ENCODE results near the gene TNNC2. TPM values are rescaled to one million over a fixed set of nuclear protein-coding genes. Genes with fewer than 3 reads are reported as not detected.
"Not testable (repeated sequence)": the region's sequence is repeated elsewhere in the genome, so short reads cannot be mapped to it uniquely, and the experiment has no call there.

TNNC2 gene
- total RNA-seq, result 0.54 to 0.79 TPM in 2 of 3 replicates, not detected in the other

DNA sequence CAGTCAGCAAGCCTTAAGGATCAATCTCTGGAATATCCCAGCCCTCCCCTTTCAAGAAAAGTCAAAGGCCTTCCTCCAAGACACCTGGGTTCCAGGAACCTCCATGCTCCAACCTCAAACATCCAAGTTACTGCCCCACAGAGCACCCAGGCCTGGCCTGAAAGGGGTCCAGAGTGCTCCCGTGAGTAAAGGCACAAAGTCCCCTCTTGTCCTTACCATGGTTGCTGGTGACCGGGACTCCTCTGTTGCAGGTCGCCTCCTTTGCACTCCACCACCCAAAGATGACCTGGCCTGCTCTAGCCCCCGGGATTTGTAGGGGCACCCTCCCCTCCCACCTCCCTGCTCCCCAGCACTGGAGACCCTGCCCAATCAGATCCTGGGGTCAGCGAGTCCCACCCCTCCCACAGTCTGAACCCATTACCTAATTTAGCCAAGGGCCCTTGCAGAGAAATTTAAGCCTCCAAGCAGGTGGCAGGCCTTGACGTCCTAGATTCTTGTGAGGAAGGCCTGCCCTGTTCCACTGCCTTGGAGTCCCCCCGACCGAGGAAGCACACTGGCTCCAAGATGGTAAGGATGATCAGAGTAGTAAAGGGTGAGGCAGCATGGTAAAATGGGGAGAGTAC, at the start of gene TNNC2:
Gene TNNC2, minus strand, starts transcription at position 283 of the 623 bp plus-strand sequence. Its CDS starts 64 bp downstream, at position 219.
- no peak for DNase-seq (ENCODE audit: low spot score in 2 of 2, unreplicated experiment in 2 of 2)
- Mint-ChIP-seq H3K9me3 (no peaks in the 10 kb centered on the region), H3K27ac (no peak within 1 kb of the TSS), H3K27me3 (ENCODE audit: low read depth) (peaks cover 24% of the 10 kb centered on the region), H3K36me3 (no peaks in the 10 kb centered on the region), H3K4me1 (peaks cover 15% of the 10 kb centered on the region), H3K4me3 (no peak within 1 kb of the TSS)
- TF ChIP-seq, protein P1, sequence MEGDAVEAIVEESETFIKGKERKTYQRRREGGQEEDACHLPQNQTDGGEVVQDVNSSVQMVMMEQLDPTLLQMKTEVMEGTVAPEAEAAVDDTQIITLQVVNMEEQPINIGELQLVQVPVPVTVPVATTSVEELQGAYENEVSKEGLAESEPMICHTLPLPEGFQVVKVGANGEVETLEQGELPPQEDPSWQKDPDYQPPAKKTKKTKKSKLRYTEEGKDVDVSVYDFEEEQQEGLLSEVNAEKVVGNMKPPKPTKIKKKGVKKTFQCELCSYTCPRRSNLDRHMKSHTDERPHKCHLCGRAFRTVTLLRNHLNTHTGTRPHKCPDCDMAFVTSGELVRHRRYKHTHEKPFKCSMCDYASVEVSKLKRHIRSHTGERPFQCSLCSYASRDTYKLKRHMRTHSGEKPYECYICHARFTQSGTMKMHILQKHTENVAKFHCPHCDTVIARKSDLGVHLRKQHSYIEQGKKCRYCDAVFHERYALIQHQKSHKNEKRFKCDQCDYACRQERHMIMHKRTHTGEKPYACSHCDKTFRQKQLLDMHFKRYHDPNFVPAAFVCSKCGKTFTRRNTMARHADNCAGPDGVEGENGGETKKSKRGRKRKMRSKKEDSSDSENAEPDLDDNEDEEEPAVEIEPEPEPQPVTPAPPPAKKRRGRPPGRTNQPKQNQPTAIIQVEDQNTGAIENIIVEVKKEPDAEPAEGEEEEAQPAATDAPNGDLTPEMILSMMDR (IDR thresholded peaks at IDR 0.05; ENCODE audit: unreplicated experiment), result no peak

DNA sequence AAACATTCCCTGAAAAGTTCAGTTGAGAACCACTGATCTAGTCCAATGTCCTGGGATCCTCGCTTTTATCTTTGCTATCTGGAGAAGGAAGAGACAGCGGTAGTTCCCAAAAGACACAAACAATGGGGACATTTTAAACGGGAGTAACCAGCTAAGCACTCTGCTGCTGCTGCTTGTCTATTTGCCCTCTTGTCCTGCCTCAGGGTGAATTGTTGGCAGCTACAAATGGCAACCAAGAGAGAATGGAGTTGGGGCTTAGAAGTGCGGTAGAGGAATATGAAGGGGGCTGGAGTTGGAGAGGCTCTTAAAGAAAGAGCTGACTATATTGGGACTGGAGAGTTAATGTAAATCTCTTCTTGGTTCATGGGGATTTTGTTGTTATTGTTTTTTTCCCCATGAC, 47.5 kb upstream of the TNNC2 start:
- Mint-ChIP-seq H3K4me3 (no peak overlapping the region), H3K27me3 (ENCODE audit: low read depth) (no peaks in the 10 kb centered on the region), H3K9me3 (no peaks in the 10 kb centered on the region), H3K4me1 (no peaks in the 10 kb centered on the region), H3K36me3 (peaks cover 1% of the 10 kb centered on the region), H3K27ac (no peak overlapping the region)
- TF ChIP-seq, protein P1 (IDR thresholded peaks at IDR 0.05; ENCODE audit: unreplicated experiment), result no peak
- DNase-seq (ENCODE audit: low spot score in 2 of 2, unreplicated experiment in 2 of 2), result no peak

DNA sequence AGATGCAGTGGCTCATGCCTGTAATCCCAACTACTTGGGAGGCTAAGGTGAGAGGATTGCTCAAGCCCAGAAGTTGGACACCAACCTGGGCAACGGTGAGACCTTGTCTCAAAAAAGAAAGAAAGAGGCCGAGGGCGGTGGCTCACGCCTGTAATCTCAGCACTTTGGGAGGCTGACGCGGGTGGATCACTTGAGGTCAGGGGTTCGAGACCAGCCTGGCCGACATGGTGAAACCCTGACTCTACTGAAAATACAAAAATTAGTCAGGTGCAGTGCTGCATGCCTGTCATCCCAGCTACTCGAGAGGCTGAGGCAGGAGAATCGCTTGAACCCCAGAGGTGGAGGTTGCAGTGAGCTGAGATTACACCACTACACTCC, 47.0 kb upstream of the TNNC2 start:
- H3K27me3 Mint-ChIP-seq (ENCODE audit: low read depth); H3K4me3 Mint-ChIP-seq; H3K27ac Mint-ChIP-seq; H3K4me1 Mint-ChIP-seq; DNase-seq (ENCODE audit: low spot score in 2 of 2, unreplicated experiment in 2 of 2); H3K36me3 Mint-ChIP-seq; H3K9me3 Mint-ChIP-seq: not testable (repeated sequence)

GRCh38 chr20:45873409-45874103, 46.4 kb upstream of the TNNC2 start:
- Mint-ChIP-seq H3K36me3 (peaks cover 1% of the 10 kb centered on the region), H3K4me3 (no peak overlapping the region), H3K27me3 (ENCODE audit: low read depth) (no peaks in the 10 kb centered on the region), H3K9me3 (no peaks in the 10 kb centered on the region), H3K4me1 (no peaks in the 10 kb centered on the region), H3K27ac (no peak overlapping the region)
- TF ChIP-seq, protein P1 (IDR thresholded peaks at IDR 0.05; ENCODE audit: unreplicated experiment), result no peak
- no peak for DNase-seq (ENCODE audit: low spot score in 2 of 2, unreplicated experiment in 2 of 2)

GRCh38 chr20:45872626-45873025, 45.5 kb upstream of the TNNC2 start:
- DNase-seq (ENCODE audit: low spot score in 2 of 2, unreplicated experiment in 2 of 2), result no peak
- Mint-ChIP-seq H3K27ac (no peak overlapping the region), H3K36me3 (peaks cover 1% of the 10 kb centered on the region), H3K27me3 (ENCODE audit: low read depth) (no peaks in the 10 kb centered on the region), H3K9me3 (no peaks in the 10 kb centered on the region), H3K4me3 (no peak overlapping the region), H3K4me1 (no peaks in the 10 kb centered on the region)
- TF ChIP-seq, protein P1 (IDR thresholded peaks at IDR 0.05; ENCODE audit: unreplicated experiment), result no peak

- no peak for DNase-seq (ENCODE audit: low spot score in 2 of 2, unreplicated experiment in 2 of 2)
- H3K36me3 Mint-ChIP-seq, result peaks cover 1% of the 10 kb centered on the region
- H3K4me3 Mint-ChIP-seq, result no peak overlapping the region
- TF ChIP-seq, protein P1 (IDR thresholded peaks at IDR 0.05; ENCODE audit: unreplicated experiment), result no peak
- H3K27ac Mint-ChIP-seq, result no peak overlapping the region
- no peaks in the 10 kb centered on the region for H3K4me1 Mint-ChIP-seq
- H3K27me3 Mint-ChIP-seq (ENCODE audit: low read depth), result no peaks in the 10 kb centered on the region
- H3K9me3 Mint-ChIP-seq, result no peaks in the 10 kb centered on the region
Measured at GRCh38 chr20:45867819-45868176, 40.7 kb upstream of the TNNC2 start.

Measured in mesothelial cell of epicardium (in vitro differentiated cells).